Esophagus squamous epithelium (tissue), 5 donors: Measurements from ENCODE around the gene FAM171A2. TPM values are rescaled to one million over a fixed set of nuclear protein-coding genes. Genes with fewer than 3 reads are reported as not detected.

Experiments used
- DNase-seq: peaks from one replicate; lab custom pipeline; 2025; lab: John Stamatoyannopoulos, UW
- H3K27ac ChIP-seq, 4 donors: fragments of 200-600 bp; sonication (generic); one replicate each; pipeline ENCODE4 v1.5.1; 2016 to 2019; ENCODE audit warnings: mild to moderate bottlenecking in 1 of 4
- H3K27me3 ChIP-seq, 4 donors: fragments of 200-600 bp; sonication (generic); 1 replicate in 3 of 4; 2 replicates in 1 of 4; pipeline versions ENCODE4 v1.5.1 to v1.6.0; 2017 to 2021; ENCODE audit warnings: antibody characterized with exemption in 1 of 4
- H3K36me3 ChIP-seq, 3 donors: fragments of 200-600 bp; sonication (generic); one replicate each; pipeline ENCODE4 v1.5.1; 2016 to 2019
- H3K4me1 ChIP-seq, 3 donors: fragments of 200-600 bp; sonication (generic); one replicate each; pipeline ENCODE4 v1.5.1; 2017 to 2019
- H3K4me3 ChIP-seq, 4 donors: fragments of 200-600 bp; sonication (generic); 1 replicate in 3 of 4; 2 replicates in 1 of 4; pipeline ENCODE4 v1.5.1; 2016 to 2019; ENCODE audit warnings: mild to moderate bottlenecking in 2 of 4, moderate library complexity in 1 of 4
- H3K9me3 ChIP-seq, 3 donors: fragments of 200-600 bp; sonication (generic); one replicate each; pipeline ENCODE4 v1.5.1; 2016 to 2019
- POLR2A ChIP-seq, 4 donors: fragments of 450-650 bp; IDR thresholded peaks; one replicate each; pipeline ENCODE4 v1.6.1; 2017; ENCODE audit warnings: antibody characterized with exemption in 4 of 4, mild to moderate bottlenecking in 4 of 4, moderate library complexity in 3 of 4
- WGBS, 2 donors: methylation state at CpG; one replicate each; pipeline ENCODE4 v1.1.5; 2018; 5-methylcytosine and 5-hydroxymethylcytosine counted together
- intact Hi-C: fragments of 100-400 bp; cut with DNase I; formaldehyde crosslinking; loops from one replicate; pipeline ENCODE4 v1.15.0; 2022
- total RNA-seq, 4 donors: library from RNA; depleted of rRNA; stranded (reverse); fragments of >200 nt; gene quantifications; one replicate each; pipeline ENCODE4 v1.1.0, GENCODE V29; 2016
- TF ChIP-seq, protein P1 (sequence below), 6 experiments: fragments of 450-650 bp in 4 of 6; fragments of 200-600 bp in 2 of 6; sonication (generic) in 2 of 6; IDR thresholded peaks; one replicate each; pipeline ENCODE4 v1.5.1; 2016 to 2019; ENCODE audit warnings: antibody characterized with exemption in 6 of 6, mild to moderate bottlenecking in 4 of 6, moderate library complexity in 4 of 6
- donor health status: DM: yes; HTN: yes; CAD: no.

FAM171A2 gene
- total RNA-seq, 4 donors from 2014 or later = 0.35 to 17.4 (median 3.2) TPM

DNA sequence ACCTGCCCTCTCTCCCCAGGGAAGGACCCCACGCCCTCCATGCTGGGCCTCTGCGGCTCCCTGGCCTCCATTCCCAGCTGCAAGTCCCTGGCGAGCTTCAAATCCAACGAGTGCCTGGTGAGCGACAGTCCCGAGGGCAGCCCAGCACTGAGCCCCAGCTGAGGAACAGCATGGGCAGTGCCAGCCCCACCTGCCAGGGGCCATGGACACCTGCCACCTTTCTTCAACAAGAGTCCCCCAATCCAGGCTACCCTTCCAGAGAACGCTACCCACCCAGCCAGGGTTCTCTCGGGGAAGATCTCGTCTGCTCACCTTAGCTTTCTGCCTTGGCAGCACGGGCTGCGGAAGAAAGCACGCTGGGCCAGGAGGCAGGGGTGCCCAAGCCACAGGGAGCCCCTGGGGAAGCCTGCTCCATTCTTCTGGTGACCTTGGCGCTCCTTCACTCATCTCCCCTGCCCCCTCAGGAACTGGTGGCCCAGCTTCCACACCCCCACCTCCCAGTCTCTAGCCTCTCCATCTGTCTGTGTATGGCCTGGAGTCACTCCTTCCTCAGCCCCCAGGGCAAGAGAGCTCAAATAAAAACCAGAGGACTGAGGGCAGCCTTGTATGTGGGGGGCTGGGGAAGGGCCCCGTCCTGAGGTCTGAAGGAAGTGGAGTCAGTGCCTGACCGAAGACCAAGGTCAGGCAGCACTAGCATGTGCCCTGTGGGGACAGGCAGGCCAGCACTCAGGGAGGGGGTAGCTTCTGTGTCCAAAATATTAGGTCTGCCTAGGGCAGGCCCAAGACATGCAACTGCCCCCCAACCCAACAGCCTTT is 45.4 kb downstream of the FAM171A2 start:
- intact Hi-C loops = no loop called here
- peaks cover 23 to 46% (median 32%) of the 10 kb centered on the region in 3 donors for H3K36me3 ChIP-seq
- H3K9me3 ChIP-seq = no peaks in the 10 kb centered on the region
- DNase-seq = no peak
- no peak overlapping the region for H3K4me3 ChIP-seq
- H3K4me1 ChIP-seq = peaks cover 16 to 41% (median 23%) of the 10 kb centered on the region in 3 donors
- WGBS, 2 donors = 60 to 63% methylated on average over 2 to 5 of the region's 15 CpGs
- no peak overlapping the region for H3K27ac ChIP-seq
- no peak for TF ChIP-seq POLR2A (IDR thresholded peaks at IDR 0.05)
- H3K27me3 ChIP-seq = peaks cover 0 to 51% (median 11%) of the 10 kb centered on the region in 4 donors

GRCh38 chr17:44317545-44317944 is 46.1 kb downstream of the FAM171A2 start:
- Histone ChIP-seq H3K4me3 (no peak overlapping the region), H3K9me3 (no peaks in the 10 kb centered on the region), H3K27ac (no peak overlapping the region), H3K36me3 (peaks cover 23 to 40% (median 31%) of the 10 kb centered on the region in 3 donors), H3K27me3 (peaks cover 0 to 58% (median 11%) of the 10 kb centered on the region in 4 donors), H3K4me1 (peaks cover 15 to 33% (median 16%) of the 10 kb centered on the region in 3 donors)
- 90 to 96% methylated on average over 4 to 6 of the region's 6 CpGs for WGBS, 2 donors
- intact Hi-C loops = no loop called here
- DNase-seq = no peak
- no peak for TF ChIP-seq POLR2A (IDR thresholded peaks at IDR 0.05)
- TF ChIP-seq, protein P1, sequence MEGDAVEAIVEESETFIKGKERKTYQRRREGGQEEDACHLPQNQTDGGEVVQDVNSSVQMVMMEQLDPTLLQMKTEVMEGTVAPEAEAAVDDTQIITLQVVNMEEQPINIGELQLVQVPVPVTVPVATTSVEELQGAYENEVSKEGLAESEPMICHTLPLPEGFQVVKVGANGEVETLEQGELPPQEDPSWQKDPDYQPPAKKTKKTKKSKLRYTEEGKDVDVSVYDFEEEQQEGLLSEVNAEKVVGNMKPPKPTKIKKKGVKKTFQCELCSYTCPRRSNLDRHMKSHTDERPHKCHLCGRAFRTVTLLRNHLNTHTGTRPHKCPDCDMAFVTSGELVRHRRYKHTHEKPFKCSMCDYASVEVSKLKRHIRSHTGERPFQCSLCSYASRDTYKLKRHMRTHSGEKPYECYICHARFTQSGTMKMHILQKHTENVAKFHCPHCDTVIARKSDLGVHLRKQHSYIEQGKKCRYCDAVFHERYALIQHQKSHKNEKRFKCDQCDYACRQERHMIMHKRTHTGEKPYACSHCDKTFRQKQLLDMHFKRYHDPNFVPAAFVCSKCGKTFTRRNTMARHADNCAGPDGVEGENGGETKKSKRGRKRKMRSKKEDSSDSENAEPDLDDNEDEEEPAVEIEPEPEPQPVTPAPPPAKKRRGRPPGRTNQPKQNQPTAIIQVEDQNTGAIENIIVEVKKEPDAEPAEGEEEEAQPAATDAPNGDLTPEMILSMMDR (IDR thresholded peaks at IDR 0.05) = no peak

DNA sequence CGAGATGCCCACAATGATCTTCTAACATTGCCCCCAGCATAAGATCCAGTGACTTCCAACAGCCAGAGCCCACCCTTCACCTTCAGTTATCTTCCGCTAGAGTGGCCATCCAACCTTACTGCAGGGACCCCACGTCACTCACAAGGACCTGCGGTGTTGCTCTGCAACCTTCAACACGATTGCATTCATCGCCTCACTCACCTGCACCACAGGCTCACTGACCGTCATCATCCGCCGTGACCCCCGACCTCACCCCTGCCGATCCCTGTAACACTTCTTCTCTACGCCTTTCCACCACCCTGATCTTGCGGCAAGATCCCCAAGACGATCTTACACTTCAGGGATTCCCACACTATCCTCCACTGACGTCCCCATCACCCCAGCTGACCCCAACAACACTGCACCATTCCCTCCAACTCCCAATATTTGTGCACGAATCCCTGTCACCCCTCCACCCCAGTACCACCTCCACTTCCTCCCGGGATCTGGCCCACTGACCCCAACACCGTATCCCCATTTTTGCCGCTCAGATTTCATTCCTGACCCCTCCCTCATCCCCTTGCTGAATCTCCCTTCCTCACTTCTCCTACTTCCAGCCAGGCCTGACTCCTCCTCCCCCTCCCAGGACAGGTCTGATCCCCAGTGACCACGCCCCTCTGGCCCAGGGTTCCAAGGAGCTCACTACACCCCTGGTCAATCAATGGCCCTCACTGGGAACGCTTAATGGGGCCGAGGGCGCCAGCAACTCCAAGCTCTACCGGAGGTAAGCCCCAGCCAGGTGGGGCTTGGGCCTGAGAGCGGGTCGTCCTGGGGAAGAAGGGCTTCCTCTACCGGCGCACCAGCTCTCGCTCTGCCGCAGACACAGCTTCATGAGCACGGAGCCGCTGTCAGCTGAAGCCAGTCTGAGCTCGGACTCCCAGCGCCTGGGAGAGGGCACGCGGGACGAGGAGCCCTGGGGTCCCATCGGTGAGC is 47.6 kb downstream of the FAM171A2 start:
- TF ChIP-seq, protein P1 (IDR thresholded peaks at IDR 0.05) = no peak
- TF ChIP-seq POLR2A (IDR thresholded peaks at IDR 0.05) = no peak
- Histone ChIP-seq H3K27ac (no peak overlapping the region), H3K4me1 (peaks cover 15 to 29% (median 16%) of the 10 kb centered on the region in 3 donors), H3K9me3 (no peaks in the 10 kb centered on the region), H3K36me3 (peaks cover 17 to 25% (median 18%) of the 10 kb centered on the region in 3 donors), H3K27me3 (peaks cover 0 to 67% (median 11%) of the 10 kb centered on the region in 4 donors), H3K4me3 (peak overlapping the region in 3 of 4 donors; percentile 29 to 64 (median 40))
- no peak for DNase-seq
- 12 to 13% methylated on average over 25 to 27 of the region's 38 CpGs for WGBS, 2 donors
- intact Hi-C loops = no loop called here

- DNase-seq = no peak
- intact Hi-C loops = no loop called here
- TF ChIP-seq POLR2A (IDR thresholded peaks at IDR 0.05) = no peak
- TF ChIP-seq, protein P1 (IDR thresholded peaks at IDR 0.05) = no peak
- H3K9me3 ChIP-seq = no peaks in the 10 kb centered on the region
- H3K27ac ChIP-seq = no peak overlapping the region
- peaks cover 0 to 67% (median 11%) of the 10 kb centered on the region in 4 donors for H3K27me3 ChIP-seq
- 0 to 4% methylated on average over 3 to 4 of the region's 81 CpGs for WGBS, 2 donors
- H3K4me3 ChIP-seq = peak overlapping the region; percentile 5 to 64 (median 34)
- H3K36me3 ChIP-seq = peaks cover 7 to 15% (median 9%) of the 10 kb centered on the region in 3 donors
- H3K4me1 ChIP-seq = peaks cover 15 to 29% (median 16%) of the 10 kb centered on the region in 3 donors
Measured at GRCh38 chr17:44314869-44315661, 48.6 kb downstream of the FAM171A2 start.

DNA sequence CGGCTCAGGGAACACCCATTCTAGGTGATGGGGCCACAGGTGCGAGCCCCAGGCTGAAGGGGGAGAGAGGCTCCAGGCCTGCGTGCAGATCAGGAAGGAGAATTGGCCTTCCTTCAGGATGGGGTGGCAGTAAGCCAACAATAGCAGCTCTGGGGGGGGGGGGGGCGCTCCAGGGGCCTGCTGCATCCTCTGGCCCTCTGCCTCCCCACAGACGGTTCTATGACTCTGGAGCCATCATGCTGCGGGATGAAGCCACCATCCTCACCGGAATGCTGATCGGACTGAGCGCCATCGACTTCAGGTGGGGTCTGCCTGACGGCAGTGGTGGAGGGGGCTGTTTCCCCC is 49.2 kb downstream of the FAM171A2 start:
- TF ChIP-seq, protein P1 (IDR thresholded peaks at IDR 0.05) = no peak
- no peak for TF ChIP-seq POLR2A (IDR thresholded peaks at IDR 0.05)
- peaks cover 0 to 67% (median 11%) of the 10 kb centered on the region in 4 donors for H3K27me3 ChIP-seq
- no peaks in the 10 kb centered on the region for H3K9me3 ChIP-seq
- H3K4me3 ChIP-seq = peak overlapping the region in 1 of 4 donors; percentile 64
- peaks cover 1 to 9% (median 3%) of the 10 kb centered on the region in 3 donors for H3K36me3 ChIP-seq
- intact Hi-C loops = no loop called here
- no peak overlapping the region for H3K27ac ChIP-seq
- DNase-seq = no peak
- 19 to 40% methylated on average over 6 to 9 of the region's 11 CpGs for WGBS, 2 donors
- H3K4me1 ChIP-seq = peaks cover 16 to 32% (median 18%) of the 10 kb centered on the region in 3 donors
